GM19452 (cell line): ENCODE measurements around the gene TRIM28.
A peak's percentile ranks its signal among the peaks of the same experiment; 100 is the strongest.
"Not testable (repeated sequence)": the region's sequence is repeated elsewhere in the genome, so short reads cannot be mapped to it uniquely, and the experiment has no call there.

Source experiments
- ATAC-seq: cut with Tn5 transposase; IDR thresholded peaks from one replicate; pipeline ENCODE4 v1.9.1; 2021; ENCODE audit not compliant: unreplicated experiment

The TRIM28 gene

GRCh38 chr19:58573658-58574164 is 29.8 kb downstream of the TRIM28 start:
- no peak for ATAC-seq

DNA sequence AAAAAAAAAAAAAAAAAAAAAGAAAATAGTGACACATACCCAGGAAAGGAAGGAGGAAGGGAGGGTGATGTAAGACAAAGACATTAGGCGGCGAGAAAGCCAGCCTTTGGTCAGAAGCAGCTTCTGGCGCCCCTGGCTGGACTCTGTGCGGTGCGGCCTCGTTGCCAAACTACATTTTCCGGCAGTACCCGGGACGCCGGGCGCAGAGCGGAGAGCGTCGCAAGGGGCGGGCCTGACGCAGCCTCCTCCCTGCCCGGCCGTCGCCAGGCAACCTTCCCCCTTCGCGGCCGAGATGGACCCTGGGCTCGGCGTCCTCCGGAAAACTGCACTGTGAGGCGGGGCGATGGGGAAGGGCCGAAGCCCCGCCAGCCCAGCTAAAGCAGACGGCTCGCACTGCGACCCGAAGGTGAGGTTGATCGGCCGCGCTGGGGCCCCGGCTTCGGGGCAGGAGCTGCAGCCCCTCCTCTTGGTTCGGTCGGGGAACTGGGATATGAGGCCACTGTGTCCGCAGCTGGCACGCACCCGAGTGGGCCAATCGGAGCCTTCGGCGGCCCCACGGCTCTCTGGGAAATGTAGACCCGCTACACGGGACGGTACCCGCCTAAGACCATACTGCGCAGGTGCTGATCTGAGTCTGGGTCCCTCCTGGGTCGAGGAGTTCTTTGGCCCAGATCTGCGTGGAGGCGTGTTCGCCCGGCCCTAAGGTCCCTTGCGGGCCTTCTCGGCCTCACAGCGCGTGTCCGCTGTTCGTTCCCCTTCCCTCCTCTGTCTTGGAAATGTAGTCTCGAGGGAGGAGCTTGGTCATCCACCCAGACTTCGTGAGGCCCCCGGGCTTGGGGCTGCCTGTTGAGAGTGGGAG is 31.5 kb downstream of the TRIM28 start:
- ATAC-seq: peak; percentile 48

DNA sequence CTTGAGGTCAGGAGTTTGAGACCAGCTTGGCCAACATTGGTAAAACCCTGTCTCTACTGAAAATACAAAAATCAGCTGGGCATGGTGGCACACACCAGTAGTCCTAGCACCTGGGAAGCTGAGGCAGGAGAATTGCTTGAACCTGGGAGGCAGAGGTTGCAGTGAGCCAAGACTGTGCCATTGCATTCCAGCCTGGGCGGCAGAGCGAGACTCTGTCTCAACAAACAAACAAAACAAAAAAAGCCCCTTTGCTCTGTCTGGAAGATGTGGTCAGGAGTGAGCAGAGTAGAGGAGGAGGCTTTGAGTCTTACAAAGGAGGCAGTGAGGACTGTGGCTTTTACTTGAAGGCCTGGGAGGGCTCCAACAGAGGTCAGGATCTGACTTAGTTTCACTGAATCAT is 33.7 kb downstream of the TRIM28 start:
- ATAC-seq: not testable (repeated sequence)

GRCh38 chr19:58578012-58578925 is 34.4 kb downstream of the TRIM28 start:
- ATAC-seq: no peak

- ATAC-seq: no peak
These were observed 35.7 kb downstream of the TRIM28 start for GRCh38 chr19:58579473-58580142.

DNA sequence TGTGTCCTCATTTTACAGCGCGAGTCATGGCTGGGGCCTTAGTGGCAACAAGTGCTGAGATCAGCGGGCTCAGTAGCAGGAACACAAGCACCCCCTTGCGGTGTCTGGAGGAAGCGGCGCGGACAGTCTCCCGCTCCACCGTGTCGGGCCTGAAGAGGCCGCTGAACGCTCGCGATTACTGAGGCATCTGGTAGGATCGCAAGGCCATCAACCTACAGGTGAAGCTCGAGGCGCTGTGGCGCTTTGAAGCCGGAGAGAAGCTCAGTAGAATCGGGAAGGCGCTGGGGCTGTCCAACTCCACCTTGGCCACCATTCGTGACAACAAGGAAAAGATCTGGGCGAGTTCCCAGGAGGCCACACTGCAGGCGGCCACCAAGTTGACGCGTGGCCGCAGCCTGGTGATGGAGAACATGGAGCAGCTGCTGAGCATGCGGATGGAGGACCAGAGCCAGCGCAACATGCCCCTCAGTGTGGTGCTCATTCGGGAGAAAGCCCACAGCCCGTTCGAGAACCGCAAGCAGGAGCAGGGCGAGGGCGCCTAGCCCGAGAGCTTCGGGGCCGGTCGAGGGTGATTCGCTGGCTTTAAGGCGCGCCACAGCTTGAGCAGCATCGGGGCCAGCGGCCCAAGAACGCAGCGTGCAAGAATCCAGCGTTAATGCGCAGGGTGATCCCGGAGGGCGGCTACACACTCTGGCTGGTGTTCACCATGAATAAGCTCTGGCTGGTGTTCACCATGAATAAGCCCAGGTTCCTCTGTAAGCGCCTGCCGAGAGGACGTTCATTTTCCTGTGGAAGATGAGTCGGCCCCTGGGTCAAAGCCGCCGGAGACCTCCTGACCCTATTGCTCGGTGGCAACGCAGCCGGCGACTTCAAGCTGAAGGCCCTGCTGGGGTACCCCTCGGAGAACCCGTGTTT is 37.6 kb downstream of the TRIM28 start:
- ATAC-seq: peak; percentile 73

GRCh38 chr19:58582985-58583384 is 39.1 kb downstream of the TRIM28 start:
- no peak for ATAC-seq

DNA sequence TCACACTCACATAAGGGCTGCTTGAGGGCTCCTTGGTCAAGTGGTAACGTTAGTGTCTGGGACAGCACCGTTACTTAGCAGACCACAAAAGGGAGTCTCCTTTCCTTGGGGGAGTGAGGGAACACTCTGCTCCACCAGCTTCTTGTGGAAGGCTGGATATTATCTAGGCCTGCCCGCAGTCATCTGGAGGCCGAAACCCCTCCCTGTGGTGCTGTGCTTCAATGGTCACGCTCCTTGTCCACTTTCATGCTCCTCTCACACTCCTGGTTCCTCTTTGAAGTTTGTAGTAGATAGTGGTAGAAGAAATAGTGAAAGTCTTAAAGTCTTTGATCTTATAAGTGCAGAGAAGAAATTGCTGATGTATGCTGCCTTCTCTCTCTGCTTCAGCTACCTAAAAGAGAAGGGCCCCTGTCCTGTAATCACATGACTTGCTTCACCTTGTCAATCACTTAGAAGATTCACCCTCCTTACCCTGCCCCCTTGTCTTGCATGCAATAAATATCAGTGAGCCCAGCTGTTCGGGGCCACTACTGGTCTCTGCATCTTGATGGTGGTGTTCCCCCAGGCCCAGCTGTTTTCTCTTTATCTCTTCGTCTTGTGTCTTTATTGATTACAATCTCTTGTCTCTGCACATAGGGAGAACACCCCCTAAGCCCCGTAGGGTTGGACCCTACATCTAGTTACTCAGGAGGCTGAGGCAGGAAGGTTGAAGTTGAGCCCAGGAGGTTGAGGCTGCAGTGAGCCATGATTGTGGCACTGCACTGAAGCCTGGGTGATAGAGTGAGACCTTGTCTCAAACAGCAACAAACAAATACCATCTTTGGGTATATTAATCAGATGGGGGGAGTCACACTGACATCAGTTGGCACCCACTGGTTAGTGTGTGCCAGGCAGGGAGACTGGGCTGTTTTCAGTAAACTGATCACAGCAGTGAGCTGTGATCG is 40.9 kb downstream of the TRIM28 start:
- ATAC-seq: no peak

DNA sequence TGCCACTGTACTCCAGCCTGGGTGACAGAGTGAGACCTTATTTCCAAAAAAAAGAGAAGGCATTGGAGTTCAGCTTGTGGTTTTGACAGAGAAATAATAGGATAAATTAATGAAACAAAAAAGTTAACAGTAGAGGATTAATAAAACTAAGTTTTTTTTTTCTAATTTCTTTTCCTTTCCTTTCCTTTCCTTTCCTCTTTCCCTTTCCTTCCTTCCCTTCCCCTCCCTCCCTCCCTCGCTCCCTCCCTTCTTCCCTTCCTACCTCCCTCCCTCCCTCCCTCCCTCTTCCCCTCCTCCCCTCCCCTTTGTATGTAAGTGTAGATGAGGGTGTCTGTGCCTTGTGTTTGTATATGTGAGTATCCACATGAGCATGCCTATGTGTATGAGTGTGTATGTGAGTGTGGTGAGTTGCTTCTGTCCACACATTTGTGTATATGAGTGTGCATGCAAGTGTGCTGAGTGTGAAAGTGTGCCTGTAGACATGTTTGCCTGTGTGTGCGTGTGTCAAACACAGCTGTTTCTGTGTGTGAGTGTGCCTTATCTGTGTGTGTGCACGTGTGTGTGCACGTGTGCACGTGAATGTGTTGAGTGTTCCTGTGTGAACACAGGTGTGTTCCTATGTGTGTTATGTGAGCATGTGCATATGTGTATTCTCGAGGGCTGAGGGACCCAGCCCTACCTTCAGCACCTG is 41.7 kb downstream of the TRIM28 start:
- no peak for ATAC-seq

GRCh38 chr19:58586133-58586765 is 42.4 kb downstream of the TRIM28 start:
- ATAC-seq: no peak
